K562 (cell line): Measurements from ENCODE around the gene ODAD3. TPM values are rescaled to one million over a fixed set of nuclear protein-coding genes. Genes with fewer than 3 reads are reported as not detected.
A peak's percentile ranks its signal among the peaks of the same experiment; 100 is the strongest.

Source experiments
- BCOR ChIP-seq: fragments of 450-650 bp; IDR thresholded peaks from 2 replicates; pipeline ENCODE4 v1.6.1; 2016
- BRD9 ChIP-seq: fragments of 450-650 bp; IDR thresholded peaks from 2 replicates; pipeline ENCODE4 v1.6.1; 2018; ENCODE audit warnings: low read depth; ENCODE audit not compliant: partially characterized antibody
- CBX2 ChIP-seq: fragments of 200-600 bp; sonication (generic); IDR thresholded peaks from one replicate; pipeline ENCODE4 v1.6.1; 2012; ENCODE audit warnings: mild to moderate bottlenecking, low read length, inconsistent platforms; ENCODE audit not compliant: insufficient read depth, poor library complexity, severe bottlenecking
- DNMT1 ChIP-seq: fragments of 450-650 bp; IDR thresholded peaks from 2 replicates; pipeline ENCODE4 v1.6.1; 2016; ENCODE audit warnings: antibody characterized with exemption, mild to moderate bottlenecking
- EGR1 ChIP-seq: fragments of 450-650 bp; conservative IDR thresholded peaks from 2 replicates; pipeline ENCODE4 v1.6.1; 2017; ENCODE audit warnings: mild to moderate bottlenecking
- HLTF ChIP-seq: fragments of 450-650 bp; IDR thresholded peaks from 2 replicates; pipeline ENCODE4 v1.6.1; 2016
- POLR2G ChIP-seq: fragments of 200-400 bp; formaldehyde crosslinking; IDR thresholded peaks from 2 replicates; pipeline ENCODE4 v1.6.1; 2017; ENCODE audit warnings: low read depth, mild to moderate bottlenecking, antibody characterized with exemption, low read length, moderate library complexity
- SMAD1 ChIP-seq: fragments of 150-350 bp; IDR thresholded peaks from 2 replicates; pipeline ENCODE4 v1.6.1; 2014; ENCODE audit warnings: low read length, low read depth; ENCODE audit not compliant: partially characterized antibody
- SMARCA4 ChIP-seq: fragments of 450-650 bp; IDR thresholded peaks from 2 replicates; pipeline ENCODE4 v1.6.1; 2016
- ZNF3 ChIP-seq: fragments of 250-450 bp; sonication (Bioruptor Pico); IDR thresholded peaks from 2 replicates; pipeline ENCODE4 v1.5.0; 2021; ENCODE audit warnings: mild to moderate bottlenecking, moderate library complexity
- ZNF57 ChIP-seq: fragments of 450-650 bp; formaldehyde crosslinking; IDR thresholded peaks from 2 replicates; pipeline ENCODE4 v1.4.0; 2020; ENCODE audit warnings: mild to moderate bottlenecking, moderate library complexity
- ZNF696 ChIP-seq: fragments of 250-450 bp; sonication (Bioruptor Pico); conservative IDR thresholded peaks from 2 replicates; pipeline ENCODE4 v1.4.0; 2020; ENCODE audit warnings: mild to moderate bottlenecking, moderate library complexity
- polyA plus RNA-seq, 8 experiments: library from polyadenylated mRNA; depleted of rRNA in 4 of 8; stranded (reverse) in 5 of 8; unstranded in 3 of 8; fragments of >200 nt; fragmentation: Nextera tagmentation in 2 of 8; fragmentation: Illumina TruSeq in 1 of 8; extraction: Ambion mirVana in 2 of 8; extraction: Trizol in 1 of 8; gene quantifications; 2 replicates each; pipeline versions ENCODE4 v1.2.1 to v1.2.3, GENCODE V29; 2011 to 2014; ENCODE audit warnings: inconsistent platforms in 1 of 8, missing spikeins in 1 of 8
- total RNA-seq, 7 experiments: library from RNA; depleted of rRNA in 6 of 7; stranded (reverse); fragments of >200 nt in 6 of 7; fragmentation: Illumina TruSeq in 2 of 7; extraction: Trizol in 2 of 7; gene quantifications; 2 replicates each; pipeline versions ENCODE4 v1.2.1 to v1.2.3, GENCODE V29; 2011 to 2021; ENCODE audit warnings: low replicate concordance in 1 of 7
- TF ChIP-seq, protein P1 (sequence below): fragments of 450-650 bp; IDR thresholded peaks from 2 replicates; pipeline ENCODE4 v1.6.1; 2016
- TF ChIP-seq, protein P2 (sequence below): fragments of 250-450 bp; sonication (Bioruptor Pico); IDR thresholded peaks from 2 replicates; pipeline ENCODE4 v1.8.0; 2021; ENCODE audit warnings: mild to moderate bottlenecking, moderate library complexity
- TF ChIP-seq, protein P3 (sequence below), 2 experiments: fragments of 150-350 bp in 1 of 2; IDR thresholded peaks; 2 replicates each; pipeline ENCODE4 v1.6.1; 2012 to 2016; ENCODE audit warnings: low read depth in 2 of 2, low read length in 2 of 2, mild to moderate bottlenecking in 1 of 2, moderate library complexity in 1 of 2

ODAD3 gene
- total and polyA plus RNA-seq, 9 of the 15 experiments (the other 6 are each of a cell fraction or from before 2014, with no cell fraction given), result 0.07 to 0.72 (median 0.14) TPM; not detected in 2

DNA sequence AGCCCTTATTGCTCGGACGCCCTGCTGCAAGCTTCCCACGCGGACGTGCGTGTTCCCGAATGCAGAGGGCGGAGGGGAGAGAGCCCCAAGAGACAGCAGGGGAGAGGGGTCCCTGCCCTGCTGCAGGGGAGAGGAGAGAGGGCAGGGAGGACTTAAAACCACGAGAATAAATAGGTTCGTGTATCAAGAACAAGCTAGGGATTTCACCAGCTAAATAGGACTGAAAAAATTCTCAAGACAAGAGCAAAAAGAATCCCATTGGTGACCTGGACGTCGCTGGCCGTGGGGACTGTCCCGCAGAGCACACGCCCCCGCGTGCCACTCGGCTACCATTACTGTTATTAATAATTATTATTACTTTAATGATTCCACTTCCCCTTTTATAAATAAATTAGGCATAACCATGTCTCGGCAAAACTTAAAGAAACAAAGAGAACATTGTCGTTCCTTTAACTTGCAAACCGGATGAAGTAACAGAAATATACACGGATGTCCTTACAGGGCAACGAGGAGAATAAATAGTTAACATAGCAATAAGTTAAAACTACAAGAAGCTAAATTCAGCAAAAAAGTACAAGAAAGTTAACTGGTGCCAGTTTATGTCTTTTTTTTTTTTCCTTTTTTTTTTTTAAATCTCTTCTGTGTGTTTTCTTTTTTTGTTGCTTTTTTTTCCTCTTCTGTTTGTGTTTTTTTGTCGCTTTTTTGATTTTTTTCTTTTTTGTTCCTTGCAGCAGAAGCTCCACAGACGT is 17.1 kb upstream of the ODAD3 start (continued):
- TF ChIP-seq BRD9, result peak; percentile 45
- TF ChIP-seq ZNF57 (CRISPR knock-in tag), result no peak
- no peak for TF ChIP-seq SMAD1
- TF ChIP-seq SMARCA4, result 0 out of 2 replicates have a peak, but pooled peaks have one; percentile 37
- TF ChIP-seq, protein P1, sequence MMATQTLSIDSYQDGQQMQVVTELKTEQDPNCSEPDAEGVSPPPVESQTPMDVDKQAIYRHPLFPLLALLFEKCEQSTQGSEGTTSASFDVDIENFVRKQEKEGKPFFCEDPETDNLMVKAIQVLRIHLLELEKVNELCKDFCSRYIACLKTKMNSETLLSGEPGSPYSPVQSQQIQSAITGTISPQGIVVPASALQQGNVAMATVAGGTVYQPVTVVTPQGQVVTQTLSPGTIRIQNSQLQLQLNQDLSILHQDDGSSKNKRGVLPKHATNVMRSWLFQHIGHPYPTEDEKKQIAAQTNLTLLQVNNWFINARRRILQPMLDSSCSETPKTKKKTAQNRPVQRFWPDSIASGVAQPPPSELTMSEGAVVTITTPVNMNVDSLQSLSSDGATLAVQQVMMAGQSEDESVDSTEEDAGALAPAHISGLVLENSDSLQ, result 0 out of 2 replicates have a peak, but pooled peaks have one; percentile 7
- peak; percentile 76; the same call in 1 of the 2 replicates for TF ChIP-seq DNMT1
- TF ChIP-seq EGR1, result no peak
- TF ChIP-seq HLTF, result 0 out of 2 replicates have a peak, but pooled peaks have one; percentile 24
- TF ChIP-seq BCOR, result 0 out of 2 replicates have a peak, but pooled peaks have one; percentile 8
- TF ChIP-seq, protein P2, sequence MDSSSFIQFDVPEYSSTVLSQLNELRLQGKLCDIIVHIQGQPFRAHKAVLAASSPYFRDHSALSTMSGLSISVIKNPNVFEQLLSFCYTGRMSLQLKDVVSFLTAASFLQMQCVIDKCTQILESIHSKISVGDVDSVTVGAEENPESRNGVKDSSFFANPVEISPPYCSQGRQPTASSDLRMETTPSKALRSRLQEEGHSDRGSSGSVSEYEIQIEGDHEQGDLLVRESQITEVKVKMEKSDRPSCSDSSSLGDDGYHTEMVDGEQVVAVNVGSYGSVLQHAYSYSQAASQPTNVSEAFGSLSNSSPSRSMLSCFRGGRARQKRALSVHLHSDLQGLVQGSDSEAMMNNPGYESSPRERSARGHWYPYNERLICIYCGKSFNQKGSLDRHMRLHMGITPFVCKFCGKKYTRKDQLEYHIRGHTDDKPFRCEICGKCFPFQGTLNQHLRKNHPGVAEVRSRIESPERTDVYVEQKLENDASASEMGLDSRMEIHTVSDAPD (CRISPR knock-in tag), result no peak
- TF ChIP-seq POLR2G, result peak; percentile 38; the same call in 1 of the 2 replicates
- TF ChIP-seq ZNF3 (CRISPR knock-in tag), result no peak
- TF ChIP-seq CBX2, result no peak
- TF ChIP-seq, protein P3, sequence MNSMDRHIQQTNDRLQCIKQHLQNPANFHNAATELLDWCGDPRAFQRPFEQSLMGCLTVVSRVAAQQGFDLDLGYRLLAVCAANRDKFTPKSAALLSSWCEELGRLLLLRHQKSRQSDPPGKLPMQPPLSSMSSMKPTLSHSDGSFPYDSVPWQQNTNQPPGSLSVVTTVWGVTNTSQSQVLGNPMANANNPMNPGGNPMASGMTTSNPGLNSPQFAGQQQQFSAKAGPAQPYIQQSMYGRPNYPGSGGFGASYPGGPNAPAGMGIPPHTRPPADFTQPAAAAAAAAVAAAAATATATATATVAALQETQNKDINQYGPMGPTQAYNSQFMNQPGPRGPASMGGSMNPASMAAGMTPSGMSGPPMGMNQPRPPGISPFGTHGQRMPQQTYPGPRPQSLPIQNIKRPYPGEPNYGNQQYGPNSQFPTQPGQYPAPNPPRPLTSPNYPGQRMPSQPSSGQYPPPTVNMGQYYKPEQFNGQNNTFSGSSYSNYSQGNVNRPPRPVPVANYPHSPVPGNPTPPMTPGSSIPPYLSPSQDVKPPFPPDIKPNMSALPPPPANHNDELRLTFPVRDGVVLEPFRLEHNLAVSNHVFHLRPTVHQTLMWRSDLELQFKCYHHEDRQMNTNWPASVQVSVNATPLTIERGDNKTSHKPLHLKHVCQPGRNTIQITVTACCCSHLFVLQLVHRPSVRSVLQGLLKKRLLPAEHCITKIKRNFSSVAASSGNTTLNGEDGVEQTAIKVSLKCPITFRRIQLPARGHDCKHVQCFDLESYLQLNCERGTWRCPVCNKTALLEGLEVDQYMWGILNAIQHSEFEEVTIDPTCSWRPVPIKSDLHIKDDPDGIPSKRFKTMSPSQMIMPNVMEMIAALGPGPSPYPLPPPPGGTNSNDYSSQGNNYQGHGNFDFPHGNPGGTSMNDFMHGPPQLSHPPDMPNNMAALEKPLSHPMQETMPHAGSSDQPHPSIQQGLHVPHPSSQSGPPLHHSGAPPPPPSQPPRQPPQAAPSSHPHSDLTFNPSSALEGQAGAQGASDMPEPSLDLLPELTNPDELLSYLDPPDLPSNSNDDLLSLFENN (IDR thresholded peaks at IDR 0.05; ENCODE audit: low read depth in 2 of 2, low read length in 2 of 2), result no peak
- TF ChIP-seq ZNF696 (CRISPR knock-in tag), result no peak
